Measurements from ENCODE around the gene UTP3. TPM values are rescaled to one million over a fixed set of nuclear protein-coding genes. Genes with fewer than 3 reads are reported as not detected.

The UTP3 gene
- total and polyA plus RNA-seq, 4 donors, result 6.5 to 12.8 (median 10.9) TPM

DNA sequence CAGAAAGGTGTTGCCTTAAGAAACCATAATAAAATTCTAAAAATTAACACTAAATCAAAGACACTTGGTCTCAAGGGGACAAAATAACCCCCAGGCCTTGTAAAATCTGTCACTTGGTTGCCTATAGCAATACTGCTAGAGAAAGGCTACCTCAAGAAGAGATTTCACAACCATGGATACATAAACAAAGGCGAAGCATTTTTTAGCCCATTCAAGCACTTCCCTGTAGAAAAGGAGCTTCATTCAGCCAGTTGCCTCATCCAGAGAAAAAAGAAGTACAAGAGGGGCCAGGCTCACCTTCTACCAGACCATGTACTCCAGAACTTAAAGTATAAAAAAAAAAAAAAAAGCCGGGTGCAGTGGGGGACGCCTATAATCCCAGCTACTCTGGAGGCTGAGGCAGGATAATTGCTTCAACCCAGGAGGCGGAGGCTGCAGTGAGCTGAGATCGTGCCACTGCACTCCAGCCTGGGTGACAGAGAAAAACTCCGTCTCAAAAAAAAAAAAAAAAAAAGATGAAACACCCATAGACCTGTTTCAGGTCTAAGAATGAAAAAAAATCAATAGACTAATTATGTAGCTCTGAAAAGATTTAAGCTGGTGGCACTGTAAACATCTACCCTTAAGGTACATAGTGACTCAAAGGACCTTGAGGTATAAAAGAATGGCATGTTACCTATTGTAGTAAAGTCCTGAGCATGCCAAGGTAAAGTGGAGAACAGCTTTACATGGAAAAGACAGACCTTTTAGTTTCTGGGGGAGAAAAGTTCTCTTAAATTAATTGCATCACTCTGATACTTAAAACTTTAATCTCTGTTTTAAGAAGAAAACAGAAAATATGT is 51.4 kb downstream of the UTP3 start:
- no peak for DNase-seq (ENCODE audit: low spot score)
- Histone ChIP-seq H3K27me3 (ENCODE audit: control insufficient read depth in 4 of 4, insufficient read depth in 4 of 4, low read length in 3 of 4) (no peaks in the 10 kb centered on the region), H3K4me1 (ENCODE audit: control insufficient read depth in 4 of 4, insufficient read depth in 4 of 4, low read length in 3 of 4) (peaks cover 2 to 11% (median 7%) of the 10 kb centered on the region in 4 donors), H3K27ac (ENCODE audit: low read depth in 1 of 2, low read length in 2 of 2) (no peak overlapping the region), H3K36me3 (ENCODE audit: control insufficient read depth in 4 of 4, insufficient read depth in 3 of 4, low read depth in 1 of 4, low read length in 3 of 4) (no peaks in the 10 kb centered on the region), H3K4me3 (ENCODE audit: low read depth in 1 of 3, low read length in 3 of 3) (no peak overlapping the region), H3K9me3 (ENCODE audit: control insufficient read depth in 4 of 4, low read length in 3 of 4) (no peaks in the 10 kb centered on the region), H3K9ac (ENCODE audit: low read depth in 1 of 2, low read length in 2 of 2) (no peak overlapping the region)
- WGBS, result 93% methylated on average over 6 of the region's 6 CpGs
- TF ChIP-seq EGR1 (IDR thresholded peaks at IDR 0.05; ENCODE audit: low read depth in 2 of 2) (no peak), RAD21 (IDR thresholded peaks at IDR 0.05) (no peak), GABPA (IDR thresholded peaks at IDR 0.05 in 1 of 2, conservative IDR thresholded peaks at IDR 0.05 in 1 of 2) (no peak), CTCF (IDR thresholded peaks at IDR 0.05; ENCODE audit: low read depth, low read length, missing input control) (no peak), SP1 (IDR thresholded peaks at IDR 0.05) (no peak), NR2F2 (IDR thresholded peaks at IDR 0.05) (no peak), HNF4G (IDR thresholded peaks at IDR 0.05) (no peak), HNF4A (conservative IDR thresholded peaks at IDR 0.05) (no peak), REST (IDR thresholded peaks at IDR 0.05) (no peak)

Small RNAs within 50 kb of the gene (small RNA-seq; reads per million reads assigned to genes)
- gene RNU6-520P (not detected), gene RNU6-784P (not detected)

Other genes starting within 250 kb of the UTP3 start
- not detected for gene MUC7, start 216.3 kb upstream of the UTP3 start, total RNA-seq
- not detected for gene MUC7, start 216.3 kb upstream of the UTP3 start, polyA plus RNA-seq
- not detected for gene AMTN, start 170.0 kb upstream of the UTP3 start, total RNA-seq
- not detected for gene AMTN, start 170.0 kb upstream of the UTP3 start, polyA plus RNA-seq
- gene AMBN, start 96.3 kb upstream of the UTP3 start, total RNA-seq, result not detected
- not detected for gene AMBN, start 96.3 kb upstream of the UTP3 start, polyA plus RNA-seq
- under 1 TPM; 0.28 to 0.50 TPM for gene ENAM, start 59.8 kb upstream of the UTP3 start, total RNA-seq
- gene ENAM, start 59.8 kb upstream of the UTP3 start, polyA plus RNA-seq, result under 1 TPM; 0.25 to 0.29 TPM
- 10 to 100 TPM in 1 of 2 donors, 1 to 10 TPM in 1; 2.1 to 12.4 TPM for gene JCHAIN, start 22.0 kb upstream of the UTP3 start, total RNA-seq
- gene JCHAIN, start 22.0 kb upstream of the UTP3 start, polyA plus RNA-seq, result 10 to 100 TPM in 1 of 2 donors, 1 to 10 TPM in 1; 7.1 to 69.5 TPM
- 10 to 100 TPM; 13.8 to 35.2 TPM for gene RUFY3, start 33.4 kb downstream of the UTP3 start, total RNA-seq
- 10 to 100 TPM in 1 of 2 donors, 1 to 10 TPM in 1; 9.2 to 16.2 TPM for gene RUFY3, start 33.4 kb downstream of the UTP3 start, polyA plus RNA-seq
- gene GRSF1, start 151.4 kb downstream of the UTP3 start, total RNA-seq, result 10 to 100 TPM; 22.5 to 30.4 TPM
- 10 to 100 TPM; 26.7 to 29.3 TPM for gene GRSF1, start 151.4 kb downstream of the UTP3 start, polyA plus RNA-seq
- 10 to 100 TPM in 1 of 2 donors, 1 to 10 TPM in 1; 5.0 to 69.0 TPM for gene MOB1B, start 213.8 kb downstream of the UTP3 start, total RNA-seq
- gene MOB1B, start 213.8 kb downstream of the UTP3 start, polyA plus RNA-seq, result 1 to 10 TPM; 2.1 to 2.4 TPM